Raji (cell line): ENCODE results near the gene GABRB3.

Source experiments
- POLR2A ChIP-seq: IDR thresholded peaks from 2 replicates; pipeline ENCODE4 v1.6.1; 2011; ENCODE audit warnings: low read depth, low read length, control low read depth; ENCODE audit not compliant: insufficient read depth

Gene GABRB3

DNA sequence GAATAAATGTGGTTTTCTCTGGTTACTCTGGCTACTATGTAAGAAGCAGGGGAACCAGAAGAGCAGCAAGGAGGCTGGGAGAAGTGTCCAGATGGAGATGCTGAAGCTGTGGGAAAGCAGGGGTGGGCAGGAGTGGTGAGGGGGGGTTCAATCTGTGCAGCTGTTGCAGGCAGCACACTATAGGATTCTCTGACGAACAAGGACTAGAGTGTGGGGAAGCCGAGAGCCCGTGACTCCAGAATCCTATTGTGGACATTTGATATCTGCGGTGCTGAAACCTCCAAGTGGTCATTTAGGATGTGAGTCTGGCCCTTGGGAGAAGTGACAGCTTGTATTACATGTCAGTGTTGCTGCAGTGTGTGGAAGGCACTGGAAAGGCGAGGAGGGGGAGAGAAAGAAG lies 60.5 kb downstream of the GABRB3 start:
- no peak for TF ChIP-seq POLR2A

DNA sequence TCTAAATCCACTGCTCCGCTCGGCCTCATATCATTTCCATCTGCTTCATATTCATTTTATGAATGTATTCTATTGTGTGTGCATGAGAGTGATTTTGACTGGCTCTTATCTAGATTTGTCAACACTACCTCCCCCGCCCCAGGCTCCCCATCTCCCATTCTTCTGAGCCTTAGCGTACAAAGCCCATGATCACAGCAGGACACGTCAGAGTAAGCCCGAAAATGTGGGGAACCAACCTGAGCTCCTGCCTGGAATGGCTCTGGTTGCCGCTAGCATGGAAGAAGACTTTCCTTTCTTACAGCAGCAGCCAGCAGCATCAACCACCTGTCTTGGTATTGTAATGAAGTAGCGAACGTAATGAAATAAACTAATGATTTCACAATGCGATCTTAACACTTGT lies 61.4 kb downstream of the GABRB3 start:
- no peak for TF ChIP-seq POLR2A

GRCh38 chr15:26702381-26702780 lies 70.5 kb downstream of the GABRB3 start:
- TF ChIP-seq POLR2A = no peak

GRCh38 chr15:26698555-26698954 lies 74.3 kb downstream of the GABRB3 start:
- TF ChIP-seq POLR2A = no peak

DNA sequence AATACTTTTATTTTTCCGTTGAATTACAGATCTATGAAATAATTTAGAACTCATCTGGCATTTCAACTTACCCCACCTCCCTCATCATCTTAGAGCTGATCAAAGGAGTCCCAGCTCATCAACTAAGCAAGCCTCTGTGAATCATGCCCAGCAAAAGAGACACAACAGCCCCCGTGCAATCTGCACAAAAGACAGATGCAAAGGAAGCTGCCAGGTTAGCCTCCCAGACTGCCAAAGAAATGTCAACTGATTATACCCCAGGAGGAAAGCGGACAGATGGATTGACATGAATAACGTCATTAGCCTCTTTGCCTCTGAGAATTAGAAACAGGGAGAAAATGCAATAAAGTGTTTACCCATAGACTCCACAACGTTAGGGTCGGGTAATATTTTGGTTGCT lies 75.0 kb downstream of the GABRB3 start:
- no peak for TF ChIP-seq POLR2A

DNA sequence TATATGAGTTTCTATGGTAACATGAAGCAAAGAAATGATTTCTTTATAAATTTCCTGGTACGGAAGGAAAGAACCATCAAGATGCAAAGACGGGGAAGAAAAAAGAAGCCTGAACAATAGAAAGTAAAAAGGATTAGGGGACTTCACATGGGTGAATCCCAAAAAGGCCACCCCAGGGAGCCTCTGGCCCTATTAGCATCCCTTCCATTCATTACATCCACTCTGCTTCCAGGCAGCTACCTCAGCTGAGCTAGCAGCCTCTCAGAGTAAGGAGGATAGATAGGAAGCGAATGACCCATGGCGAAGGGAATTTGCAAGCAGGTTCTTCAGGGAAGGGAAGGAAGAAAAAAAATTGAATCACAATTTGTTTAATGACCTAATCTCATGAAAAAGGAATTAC lies 81.6 kb downstream of the GABRB3 start:
- no peak for TF ChIP-seq POLR2A

GRCh38 chr15:26690778-26691177 lies 82.1 kb downstream of the GABRB3 start:
- TF ChIP-seq POLR2A = no peak

DNA sequence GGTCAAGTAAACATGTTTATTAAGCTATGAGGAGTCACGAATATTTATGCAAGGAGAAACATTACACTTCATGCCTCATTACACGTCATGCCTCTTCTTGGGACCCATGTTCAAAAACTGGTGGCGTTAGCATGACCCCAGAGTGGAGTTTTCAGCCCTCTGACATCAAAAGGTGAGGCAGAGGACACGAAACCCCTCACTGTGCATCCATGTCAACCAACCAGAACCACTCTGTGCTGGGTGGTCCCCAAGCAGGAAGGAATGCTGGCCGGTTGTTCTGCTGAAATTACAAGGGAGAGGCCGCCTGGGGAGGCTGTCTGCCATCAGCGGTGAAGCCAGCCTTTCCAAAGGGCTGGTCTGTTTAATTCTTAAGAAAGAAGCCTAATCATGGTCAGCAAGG lies 83.4 kb downstream of the GABRB3 start:
- no peak for TF ChIP-seq POLR2A

DNA sequence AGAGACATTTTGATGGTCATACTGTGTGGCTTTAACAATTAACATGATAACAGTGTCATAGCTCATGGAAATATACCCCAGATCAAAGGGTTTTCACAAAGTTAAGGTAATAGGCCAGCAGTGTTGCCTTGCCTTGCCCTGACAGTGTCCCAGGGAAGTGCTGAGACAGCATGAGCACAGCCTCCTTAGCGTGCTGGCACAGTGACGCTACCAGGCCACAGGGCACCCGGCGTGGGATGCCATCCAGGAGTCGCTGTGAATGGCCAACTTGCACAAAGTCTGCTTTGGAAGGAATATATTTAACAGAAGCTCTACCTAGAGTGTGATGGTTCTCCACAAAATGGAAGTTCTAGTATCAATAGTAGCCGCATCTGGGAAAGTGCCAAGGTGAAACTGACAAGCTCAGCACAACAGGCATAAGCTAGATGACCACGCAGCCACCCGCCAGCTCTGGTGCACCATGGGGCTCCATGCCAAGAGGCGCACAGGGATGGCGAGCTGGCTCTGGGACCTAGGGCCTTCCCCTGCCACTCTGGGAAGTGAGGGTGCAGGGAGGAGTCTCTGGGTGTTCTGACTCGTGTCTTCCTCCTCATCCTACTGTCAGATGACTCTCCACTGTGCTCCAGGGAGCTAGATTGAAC lies 86.2 kb downstream of the GABRB3 start:
- TF ChIP-seq POLR2A = no peak

GRCh38 chr15:26682598-26683164 lies 90.2 kb downstream of the GABRB3 start:
- TF ChIP-seq POLR2A = no peak

DNA sequence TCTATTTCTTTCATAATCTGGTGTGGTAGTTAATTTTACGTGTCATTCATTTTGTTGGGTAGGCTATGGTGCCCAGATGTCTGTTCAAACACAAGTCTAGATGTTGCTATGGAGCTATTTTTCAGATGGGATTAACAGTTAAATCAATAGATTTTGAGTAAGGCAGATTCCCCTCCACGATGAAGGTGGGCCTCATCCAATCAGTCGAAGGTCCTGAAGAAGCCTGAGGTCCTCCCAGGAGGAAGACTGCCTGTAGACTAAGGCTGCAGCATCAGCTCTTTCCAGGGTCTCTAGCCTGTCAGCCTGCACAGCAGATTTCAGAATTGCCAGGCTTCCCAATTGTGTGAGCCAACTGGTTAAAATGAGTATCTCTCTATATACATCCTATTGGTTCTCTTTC lies 92.9 kb downstream of the GABRB3 start:
- no peak for TF ChIP-seq POLR2A

- TF ChIP-seq POLR2A = no peak
Observed at GRCh38 chr15:26676115-26676514, 96.8 kb downstream of the GABRB3 start.

- TF ChIP-seq POLR2A = no peak
Observed at GRCh38 chr15:26674467-26674866, 98.4 kb downstream of the GABRB3 start.

DNA sequence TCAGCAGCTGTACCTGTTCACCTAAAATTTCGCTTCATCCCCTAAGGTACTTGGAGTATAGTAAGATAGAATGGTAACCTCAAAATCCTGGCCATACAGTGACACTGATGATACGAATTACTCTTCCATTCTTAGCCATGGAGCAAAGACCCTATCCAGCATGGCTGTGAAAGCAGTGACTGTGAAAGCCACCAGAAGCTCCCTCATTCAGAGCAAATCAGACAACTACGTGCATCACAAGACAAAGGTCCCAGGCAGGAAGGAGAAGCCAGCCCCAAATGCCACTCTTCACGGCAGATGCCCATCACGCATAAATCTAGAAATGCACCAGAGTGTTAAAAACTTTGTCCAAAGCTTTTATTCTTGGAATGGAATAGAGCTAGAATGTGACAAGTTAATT lies 99.4 kb downstream of the GABRB3 start:
- TF ChIP-seq POLR2A = no peak

DNA sequence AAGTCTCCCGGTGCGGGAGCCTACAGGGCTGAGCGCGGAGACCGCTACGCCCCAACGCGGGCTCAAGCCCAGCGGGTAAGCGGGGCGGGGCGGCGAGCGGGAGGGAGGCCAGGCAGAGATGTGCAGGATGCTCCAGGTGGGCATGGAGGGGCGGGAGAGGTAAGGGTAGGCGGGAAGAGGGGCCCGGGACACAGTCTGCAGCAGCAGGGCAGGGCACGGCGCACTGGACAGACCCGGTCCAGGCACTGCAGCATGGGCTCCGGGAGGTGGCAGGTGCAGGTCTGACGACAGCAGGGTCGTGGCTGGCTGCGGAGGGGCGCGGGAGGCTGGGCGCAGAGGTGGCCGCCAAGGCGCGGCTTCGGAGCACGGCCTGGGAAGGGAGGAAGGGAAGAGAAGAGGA lies 102.8 kb downstream of the GABRB3 start:
- TF ChIP-seq POLR2A = no peak

DNA sequence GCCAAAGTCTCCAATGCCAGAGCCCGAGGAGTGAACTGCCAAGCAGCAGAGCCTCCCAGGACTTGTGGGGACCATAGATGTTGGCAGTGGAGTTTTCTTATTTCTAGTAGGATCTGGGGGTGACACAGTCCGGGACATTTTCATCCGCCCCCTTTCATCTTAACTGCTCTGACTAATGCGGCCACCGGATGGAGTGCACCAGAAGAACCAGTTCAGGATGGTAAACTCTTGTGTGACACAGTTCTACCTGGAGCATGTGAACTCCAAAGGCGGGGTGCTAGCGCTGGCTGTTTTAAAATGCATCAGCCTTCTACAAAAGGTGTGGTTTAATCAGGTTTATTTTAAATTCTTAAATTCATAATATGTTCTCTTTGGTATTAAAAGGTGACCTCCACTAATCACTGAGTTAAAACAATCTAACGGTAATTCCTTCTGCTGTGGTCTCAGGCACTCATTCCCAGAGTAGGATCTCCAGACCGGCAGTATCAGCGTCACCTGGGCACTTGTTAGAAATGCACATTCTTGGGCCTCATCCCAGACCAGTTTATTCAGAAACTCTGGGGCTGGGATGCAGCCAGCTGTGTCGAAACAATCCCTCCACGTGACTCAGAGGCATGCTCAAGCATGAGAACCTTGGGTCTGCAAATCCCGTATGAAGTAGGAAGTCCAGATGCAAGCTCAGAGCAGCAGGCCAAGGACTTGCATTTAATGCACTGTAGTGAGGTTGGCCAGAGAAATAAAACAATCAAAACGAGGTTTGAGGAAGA lies 105.5 kb downstream of the GABRB3 start:
- no peak for TF ChIP-seq POLR2A
